Measurements from ENCODE around the gene NOL7. TPM values are rescaled to one million over a fixed set of nuclear protein-coding genes. Genes with fewer than 3 reads are reported as not detected.
A peak's percentile ranks its signal among the peaks of the same experiment; 100 is the strongest.

The NOL7 gene
- total and polyA plus RNA-seq, 9 of the 15 experiments (the other 6 are each of a cell fraction or from before 2014, with no cell fraction given): 19.4 to 235 (median 157) TPM

GRCh38 chr6:13574571-13575376 is 40.4 kb upstream of the NOL7 start, which contains the start of gene SIRT5 (continued):
- TF ChIP-seq RBM17 (IDR thresholded peaks at IDR 0.05; ENCODE audit: borderline replicate concordance, low read depth, low read length): no peak
- no peak for TF ChIP-seq NFIX (CRISPR knock-in tag; IDR thresholded peaks at IDR 0.05; ENCODE audit: low read depth)
- TF ChIP-seq CGGBP1 (CRISPR knock-in tag; IDR thresholded peaks at IDR 0.05): peak; percentile 14; the same call in 1 of the 2 replicates
- no peak for TF ChIP-seq HES1 (IDR thresholded peaks at IDR 0.05; ENCODE audit: low read depth)
- peak; percentile 80 to 83 for TF ChIP-seq MAZ (CRISPR knock-in tag; conservative IDR thresholded peaks at IDR 0.05 in 1 of 2, IDR thresholded peaks at IDR 0.05 in 1 of 2)
- TF ChIP-seq NFXL1 (CRISPR knock-in tag; IDR thresholded peaks at IDR 0.05): no peak
- TF ChIP-seq, protein P1, sequence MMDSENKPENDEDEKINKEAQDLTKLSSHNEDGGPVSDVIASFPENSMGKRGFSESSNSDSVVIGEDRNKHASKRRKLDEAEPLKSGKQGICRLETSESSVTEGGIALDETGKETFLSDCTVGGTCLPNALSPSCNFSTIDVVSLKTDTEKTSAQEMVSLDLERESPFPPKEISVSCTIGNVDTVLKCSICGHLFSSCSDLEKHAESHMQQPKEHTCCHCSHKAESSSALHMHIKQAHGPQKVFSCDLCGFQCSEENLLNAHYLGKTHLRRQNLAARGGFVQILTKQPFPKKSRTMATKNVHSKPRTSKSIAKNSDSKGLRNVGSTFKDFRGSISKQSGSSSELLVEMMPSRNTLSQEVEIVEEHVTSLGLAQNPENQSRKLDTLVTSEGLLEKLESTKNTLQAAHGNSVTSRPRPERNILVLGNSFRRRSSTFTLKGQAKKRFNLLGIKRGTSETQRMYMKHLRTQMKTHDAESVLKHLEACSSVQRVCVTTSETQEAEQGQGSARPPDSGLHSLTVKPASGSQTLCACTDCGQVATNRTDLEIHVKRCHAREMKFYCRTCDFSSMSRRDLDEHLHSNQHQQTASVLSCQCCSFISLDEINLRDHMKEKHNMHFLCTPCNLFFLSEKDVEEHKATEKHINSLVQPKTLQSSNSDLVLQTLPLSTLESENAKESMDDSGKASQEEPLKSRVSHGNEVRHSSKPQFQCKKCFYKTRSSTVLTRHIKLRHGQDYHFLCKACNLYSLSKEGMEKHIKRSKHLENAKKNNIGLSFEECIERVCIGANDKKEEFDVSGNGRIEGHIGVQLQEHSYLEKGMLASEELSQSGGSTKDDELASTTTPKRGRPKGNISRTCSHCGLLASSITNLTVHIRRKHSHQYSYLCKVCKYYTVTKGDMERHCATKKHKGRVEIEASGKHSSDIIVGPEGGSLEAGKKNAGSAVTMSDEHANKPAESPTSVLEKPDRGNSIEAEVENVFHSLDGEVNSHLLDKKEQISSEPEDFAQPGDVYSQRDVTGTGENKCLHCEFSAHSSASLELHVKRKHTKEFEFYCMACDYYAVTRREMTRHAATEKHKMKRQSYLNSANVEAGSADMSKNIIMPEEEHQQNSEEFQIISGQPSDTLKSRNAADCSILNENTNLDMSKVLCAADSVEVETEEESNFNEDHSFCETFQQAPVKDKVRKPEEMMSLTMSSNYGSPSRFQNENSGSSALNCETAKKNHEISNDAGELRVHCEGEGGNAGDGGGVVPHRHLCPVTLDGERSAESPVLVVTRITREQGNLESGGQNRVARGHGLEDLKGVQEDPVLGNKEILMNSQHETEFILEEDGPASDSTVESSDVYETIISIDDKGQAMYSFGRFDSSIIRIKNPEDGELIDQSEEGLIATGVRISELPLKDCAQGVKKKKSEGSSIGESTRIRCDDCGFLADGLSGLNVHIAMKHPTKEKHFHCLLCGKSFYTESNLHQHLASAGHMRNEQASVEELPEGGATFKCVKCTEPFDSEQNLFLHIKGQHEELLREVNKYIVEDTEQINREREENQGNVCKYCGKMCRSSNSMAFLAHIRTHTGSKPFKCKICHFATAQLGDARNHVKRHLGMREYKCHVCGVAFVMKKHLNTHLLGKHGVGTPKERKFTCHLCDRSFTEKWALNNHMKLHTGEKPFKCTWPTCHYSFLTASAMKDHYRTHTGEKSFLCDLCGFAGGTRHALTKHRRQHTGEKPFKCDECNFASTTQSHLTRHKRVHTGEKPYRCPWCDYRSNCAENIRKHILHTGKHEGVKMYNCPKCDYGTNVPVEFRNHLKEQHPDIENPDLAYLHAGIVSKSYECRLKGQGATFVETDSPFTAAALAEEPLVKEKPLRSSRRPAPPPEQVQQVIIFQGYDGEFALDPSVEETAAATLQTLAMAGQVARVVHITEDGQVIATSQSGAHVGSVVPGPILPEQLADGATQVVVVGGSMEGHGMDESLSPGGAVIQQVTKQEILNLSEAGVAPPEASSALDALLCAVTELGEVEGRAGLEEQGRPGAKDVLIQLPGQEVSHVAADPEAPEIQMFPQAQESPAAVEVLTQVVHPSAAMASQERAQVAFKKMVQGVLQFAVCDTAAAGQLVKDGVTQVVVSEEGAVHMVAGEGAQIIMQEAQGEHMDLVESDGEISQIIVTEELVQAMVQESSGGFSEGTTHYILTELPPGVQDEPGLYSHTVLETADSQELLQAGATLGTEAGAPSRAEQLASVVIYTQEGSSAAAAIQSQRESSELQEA (IDR thresholded peaks at IDR 0.05; ENCODE audit: low read depth): 0 out of 2 replicates have a peak, but pooled peaks have one; percentile 35
- peak; percentile 36 for TF ChIP-seq NFIC (IDR thresholded peaks at IDR 0.05)
- TF ChIP-seq, protein P2, sequence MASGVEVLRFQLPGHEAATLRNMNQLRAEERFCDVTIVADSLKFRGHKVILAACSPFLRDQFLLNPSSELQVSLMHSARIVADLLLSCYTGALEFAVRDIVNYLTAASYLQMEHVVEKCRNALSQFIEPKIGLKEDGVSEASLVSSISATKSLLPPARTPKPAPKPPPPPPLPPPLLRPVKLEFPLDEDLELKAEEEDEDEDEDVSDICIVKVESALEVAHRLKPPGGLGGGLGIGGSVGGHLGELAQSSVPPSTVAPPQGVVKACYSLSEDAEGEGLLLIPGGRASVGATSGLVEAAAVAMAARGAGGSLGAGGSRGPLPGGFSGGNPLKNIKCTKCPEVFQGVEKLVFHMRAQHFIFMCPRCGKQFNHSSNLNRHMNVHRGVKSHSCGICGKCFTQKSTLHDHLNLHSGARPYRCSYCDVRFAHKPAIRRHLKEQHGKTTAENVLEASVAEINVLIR (CRISPR knock-in tag; IDR thresholded peaks at IDR 0.05): no peak
- no peak for TF ChIP-seq MYBL2 (IDR thresholded peaks at IDR 0.05; ENCODE audit: low read depth)
- no peak for TF ChIP-seq MYBL2 (CRISPR knock-in tag; IDR thresholded peaks at IDR 0.05; ENCODE audit: borderline replicate concordance)
- TF ChIP-seq STAT5A (IDR thresholded peaks at IDR 0.05; ENCODE audit: borderline replicate concordance, low read length): no peak; the same call in 1 of the 2 replicates
- no peak for TF ChIP-seq CREB3 (tag; conservative IDR thresholded peaks at IDR 0.05; ENCODE audit: low read depth)
- no peak for TF ChIP-seq ZNF232 (CRISPR knock-in tag; IDR thresholded peaks at IDR 0.05)
